GM12864 (cell line): ENCODE measurements around the gene MAEL.

Experiments
- DNase-seq: peaks from one replicate; pipeline ENCODE4 v3.0.0-alpha.2; 2011; ENCODE audit warnings: low read depth
- H3K4me3 ChIP-seq: 2 replicates; pipeline ENCODE4 v1.5.1; 2011; ENCODE audit warnings: mild to moderate bottlenecking, low read depth, low read length, control low read depth
- TF ChIP-seq, protein P1 (sequence below): IDR thresholded peaks from 2 replicates; pipeline ENCODE4 v1.5.1; 2011; ENCODE audit warnings: low read depth, mild to moderate bottlenecking, moderate library complexity, low read length, control low read depth, inconsistent platforms; ENCODE audit errors: missing control alignments

The MAEL gene

DNA sequence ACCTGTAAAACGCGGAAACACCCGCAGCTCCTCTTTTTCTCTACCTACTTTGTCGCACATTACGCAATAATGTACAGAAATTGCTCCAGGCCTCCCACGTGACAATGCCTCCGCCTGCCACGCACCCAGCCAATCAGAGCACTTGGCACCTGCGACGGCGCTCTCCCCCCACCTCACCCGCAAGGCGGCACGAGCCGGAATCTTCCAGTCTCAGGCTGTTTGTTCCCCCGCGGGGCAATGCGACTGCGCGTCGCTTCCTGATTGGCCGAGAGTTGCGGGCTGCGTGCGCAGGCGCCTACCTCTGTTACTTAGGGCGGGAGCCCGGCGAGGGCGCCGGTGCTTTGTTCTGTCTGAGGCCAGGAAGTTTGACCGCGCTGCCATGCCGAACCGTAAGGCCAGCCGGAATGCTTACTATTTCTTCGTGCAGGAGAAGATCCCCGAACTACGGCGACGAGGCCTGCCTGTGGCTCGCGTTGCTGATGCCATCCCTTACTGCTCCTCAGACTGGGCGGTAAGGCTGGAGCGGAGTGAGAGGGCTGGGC is at the start of gene MAEL:
MAEL (plus strand) TSS at position 307 of the 542 bp plus-strand sequence; CDS start at position 380, 73 bp downstream.
- TF ChIP-seq, protein P1, sequence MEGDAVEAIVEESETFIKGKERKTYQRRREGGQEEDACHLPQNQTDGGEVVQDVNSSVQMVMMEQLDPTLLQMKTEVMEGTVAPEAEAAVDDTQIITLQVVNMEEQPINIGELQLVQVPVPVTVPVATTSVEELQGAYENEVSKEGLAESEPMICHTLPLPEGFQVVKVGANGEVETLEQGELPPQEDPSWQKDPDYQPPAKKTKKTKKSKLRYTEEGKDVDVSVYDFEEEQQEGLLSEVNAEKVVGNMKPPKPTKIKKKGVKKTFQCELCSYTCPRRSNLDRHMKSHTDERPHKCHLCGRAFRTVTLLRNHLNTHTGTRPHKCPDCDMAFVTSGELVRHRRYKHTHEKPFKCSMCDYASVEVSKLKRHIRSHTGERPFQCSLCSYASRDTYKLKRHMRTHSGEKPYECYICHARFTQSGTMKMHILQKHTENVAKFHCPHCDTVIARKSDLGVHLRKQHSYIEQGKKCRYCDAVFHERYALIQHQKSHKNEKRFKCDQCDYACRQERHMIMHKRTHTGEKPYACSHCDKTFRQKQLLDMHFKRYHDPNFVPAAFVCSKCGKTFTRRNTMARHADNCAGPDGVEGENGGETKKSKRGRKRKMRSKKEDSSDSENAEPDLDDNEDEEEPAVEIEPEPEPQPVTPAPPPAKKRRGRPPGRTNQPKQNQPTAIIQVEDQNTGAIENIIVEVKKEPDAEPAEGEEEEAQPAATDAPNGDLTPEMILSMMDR = no peak
- DNase-seq = no peak
- H3K4me3 ChIP-seq = no peak within 1 kb of the TSS

GRCh38 chr1:166939741-166940375 is 49.2 kb upstream of the MAEL start:
- no peak for DNase-seq
- H3K4me3 ChIP-seq = no peak overlapping the region
- TF ChIP-seq, protein P1 = no peak

DNA sequence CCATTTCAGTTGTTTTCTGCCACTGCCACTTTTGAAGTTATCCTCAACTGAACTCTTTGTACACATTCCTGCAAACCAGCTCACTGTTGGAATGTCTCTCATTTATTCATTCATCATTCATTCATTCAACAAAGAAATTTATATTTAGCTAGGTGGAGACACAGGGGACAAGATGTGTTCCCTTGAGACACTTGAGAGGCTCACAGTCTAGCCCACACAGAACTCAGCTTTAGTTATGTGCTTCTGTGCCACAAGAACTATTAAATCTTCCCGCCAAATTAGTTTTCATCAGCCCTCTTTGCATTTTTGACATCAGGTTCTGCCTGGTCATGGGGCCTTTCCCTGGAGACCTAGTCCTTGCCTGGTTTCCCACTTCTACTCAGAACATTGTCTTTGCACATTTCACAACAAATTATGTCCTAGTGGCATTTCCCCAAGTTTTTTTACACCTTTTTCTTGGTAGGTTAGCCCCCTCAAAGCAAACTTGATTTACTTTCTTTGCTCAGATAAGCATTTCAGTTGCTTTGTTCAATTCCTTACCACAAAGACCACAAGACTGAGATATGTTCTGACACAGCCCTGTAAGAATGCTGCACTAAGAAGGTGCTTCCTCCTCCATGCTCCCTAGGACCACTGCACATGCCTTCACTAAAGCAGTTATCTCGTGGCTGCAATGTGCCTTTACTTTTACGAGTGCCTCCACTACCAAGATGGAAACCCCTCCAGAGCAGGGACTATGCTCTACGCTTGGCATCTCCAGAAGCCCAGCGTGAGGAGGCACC is 44.7 kb upstream of the MAEL start:
- TF ChIP-seq, protein P1 = no peak
- DNase-seq = no peak
- no peak overlapping the region for H3K4me3 ChIP-seq

GRCh38 chr1:166947398-166948043 is 41.6 kb upstream of the MAEL start:
- H3K4me3 ChIP-seq = no peak overlapping the region; the same call in 1 of the 2 replicates
- TF ChIP-seq, protein P1 = no peak
- DNase-seq = no peak

GRCh38 chr1:166948856-166949350 is 40.2 kb upstream of the MAEL start:
- TF ChIP-seq, protein P1 = no peak
- H3K4me3 ChIP-seq = no peak overlapping the region
- no peak for DNase-seq

GRCh38 chr1:166950156-166950555 is 38.9 kb upstream of the MAEL start:
- DNase-seq = no peak
- no peak overlapping the region for H3K4me3 ChIP-seq
- TF ChIP-seq, protein P1 = no peak
